ENCODE results near the gene TMEM126A.
A peak's percentile ranks its signal among the peaks of the same experiment; 100 is the strongest.
"Not testable (repeated sequence)": the region's sequence is repeated elsewhere in the genome, so short reads cannot be mapped to it uniquely, and the experiment has no call there.

Gene TMEM126A

DNA sequence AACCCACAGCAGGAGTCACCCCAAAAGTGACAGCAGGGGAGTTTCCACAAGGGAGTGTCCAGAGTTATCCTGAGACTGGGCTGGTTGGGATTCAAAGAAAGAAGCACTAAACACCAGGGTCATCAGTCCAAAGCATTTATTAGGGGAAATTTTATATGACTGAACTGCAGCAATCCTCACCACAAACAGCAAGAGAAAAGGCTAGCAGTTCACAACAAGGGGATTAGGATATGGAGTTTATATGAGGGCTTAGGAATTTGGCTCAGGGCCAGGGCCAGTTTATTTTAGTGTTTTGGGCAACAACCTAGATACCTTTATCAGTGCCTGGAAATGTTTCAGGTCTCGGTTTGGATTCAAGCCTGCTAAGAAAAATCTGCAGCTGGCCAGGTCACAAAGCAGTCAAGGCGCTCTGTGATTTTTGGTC, 4.6 kb upstream of the TMEM126A start:
- DNase-seq (ENCODE audit: low read depth), result no peak
- no peak overlapping the region for H3K4me3 ChIP-seq (ENCODE audit: low read depth, low read length)
- TF ChIP-seq, protein P1, sequence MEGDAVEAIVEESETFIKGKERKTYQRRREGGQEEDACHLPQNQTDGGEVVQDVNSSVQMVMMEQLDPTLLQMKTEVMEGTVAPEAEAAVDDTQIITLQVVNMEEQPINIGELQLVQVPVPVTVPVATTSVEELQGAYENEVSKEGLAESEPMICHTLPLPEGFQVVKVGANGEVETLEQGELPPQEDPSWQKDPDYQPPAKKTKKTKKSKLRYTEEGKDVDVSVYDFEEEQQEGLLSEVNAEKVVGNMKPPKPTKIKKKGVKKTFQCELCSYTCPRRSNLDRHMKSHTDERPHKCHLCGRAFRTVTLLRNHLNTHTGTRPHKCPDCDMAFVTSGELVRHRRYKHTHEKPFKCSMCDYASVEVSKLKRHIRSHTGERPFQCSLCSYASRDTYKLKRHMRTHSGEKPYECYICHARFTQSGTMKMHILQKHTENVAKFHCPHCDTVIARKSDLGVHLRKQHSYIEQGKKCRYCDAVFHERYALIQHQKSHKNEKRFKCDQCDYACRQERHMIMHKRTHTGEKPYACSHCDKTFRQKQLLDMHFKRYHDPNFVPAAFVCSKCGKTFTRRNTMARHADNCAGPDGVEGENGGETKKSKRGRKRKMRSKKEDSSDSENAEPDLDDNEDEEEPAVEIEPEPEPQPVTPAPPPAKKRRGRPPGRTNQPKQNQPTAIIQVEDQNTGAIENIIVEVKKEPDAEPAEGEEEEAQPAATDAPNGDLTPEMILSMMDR (IDR thresholded peaks at IDR 0.05; ENCODE audit: low read depth, low read length, missing control alignments), result no peak

DNA sequence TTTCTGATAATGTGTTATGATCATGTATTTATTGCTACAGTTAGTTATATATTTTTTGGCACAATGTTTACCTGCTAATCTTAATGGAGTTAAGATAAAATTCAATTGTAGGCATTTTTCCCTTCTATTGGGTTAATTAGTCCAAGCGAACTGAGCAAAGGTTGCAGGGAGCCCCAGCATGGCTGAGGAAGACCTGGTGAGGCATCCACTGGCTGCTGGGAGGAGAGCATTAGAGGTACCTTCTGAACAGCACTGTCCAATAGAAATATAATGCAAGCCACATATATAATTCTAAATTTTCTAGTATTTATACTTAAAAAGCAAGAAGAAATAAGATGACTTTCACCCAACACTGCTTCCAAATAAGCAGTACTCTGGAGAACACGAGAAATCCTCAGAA, 689 bp upstream of the TMEM126A start:
- TF ChIP-seq, protein P1 (IDR thresholded peaks at IDR 0.05; ENCODE audit: low read depth, low read length, missing control alignments), result no peak
- no peak for DNase-seq (ENCODE audit: low read depth)
- H3K4me3 ChIP-seq (ENCODE audit: low read depth, low read length), result peak overlapping the region; percentile 72

DNA sequence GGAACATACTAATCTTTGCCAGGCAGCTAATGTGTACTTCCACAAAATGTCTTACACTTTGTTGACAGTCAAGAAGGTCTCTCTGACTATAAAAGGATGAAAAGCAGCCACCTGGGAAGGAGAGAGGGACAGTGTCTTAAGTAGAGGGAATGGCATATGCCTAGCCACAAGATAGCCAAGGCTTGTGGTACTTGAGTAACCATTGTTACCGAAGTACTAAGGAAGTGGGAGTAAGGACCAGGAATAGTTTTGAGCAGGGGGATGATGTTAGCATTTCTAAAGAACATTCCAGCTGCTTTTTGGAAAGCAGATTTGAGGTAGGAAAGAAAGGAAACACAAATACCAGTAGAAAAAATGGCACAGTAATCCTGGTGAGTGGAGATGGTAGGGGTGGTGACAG, 3.4 kb downstream of the TMEM126A start:
- TF ChIP-seq, protein P1 (IDR thresholded peaks at IDR 0.05; ENCODE audit: low read depth, low read length, missing control alignments), result no peak
- H3K4me3 ChIP-seq (ENCODE audit: low read depth, low read length), result no peak overlapping the region
- no peak for DNase-seq (ENCODE audit: low read depth)

DNA sequence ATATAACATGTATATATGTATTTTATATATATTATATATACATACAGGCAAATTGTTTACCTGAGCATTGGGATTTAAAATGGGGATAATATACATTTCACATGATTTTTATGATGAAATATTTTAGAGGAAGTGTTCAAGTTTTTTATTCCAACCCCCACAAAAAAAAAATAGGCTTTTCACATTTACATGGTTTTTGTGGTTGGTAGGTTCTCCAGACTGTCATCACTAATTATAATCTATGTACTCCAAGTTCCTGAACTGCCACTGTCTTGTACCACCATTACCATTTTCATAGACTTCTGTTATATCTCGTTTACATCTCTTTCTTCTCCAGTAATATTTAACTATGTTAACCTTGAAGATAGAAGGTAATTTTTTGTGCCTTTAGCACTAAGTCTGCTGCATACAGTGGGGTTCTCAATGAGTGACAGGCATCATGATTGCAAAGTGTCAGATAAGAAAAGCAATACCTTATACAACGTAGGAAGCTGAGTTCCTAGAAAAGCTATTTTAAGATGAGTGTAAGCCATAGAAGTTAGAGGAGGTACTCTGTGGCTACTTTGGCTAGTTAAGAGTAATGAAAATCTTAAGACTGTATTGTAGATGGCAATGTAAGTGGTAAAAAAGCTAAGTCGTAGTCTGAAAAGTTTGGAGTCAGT, 5.2 kb downstream of the TMEM126A start:
- H3K4me3 ChIP-seq (ENCODE audit: low read depth, low read length), result no peak overlapping the region
- DNase-seq (ENCODE audit: low read depth), result no peak
- TF ChIP-seq, protein P1 (IDR thresholded peaks at IDR 0.05; ENCODE audit: low read depth, low read length, missing control alignments), result no peak

DNA sequence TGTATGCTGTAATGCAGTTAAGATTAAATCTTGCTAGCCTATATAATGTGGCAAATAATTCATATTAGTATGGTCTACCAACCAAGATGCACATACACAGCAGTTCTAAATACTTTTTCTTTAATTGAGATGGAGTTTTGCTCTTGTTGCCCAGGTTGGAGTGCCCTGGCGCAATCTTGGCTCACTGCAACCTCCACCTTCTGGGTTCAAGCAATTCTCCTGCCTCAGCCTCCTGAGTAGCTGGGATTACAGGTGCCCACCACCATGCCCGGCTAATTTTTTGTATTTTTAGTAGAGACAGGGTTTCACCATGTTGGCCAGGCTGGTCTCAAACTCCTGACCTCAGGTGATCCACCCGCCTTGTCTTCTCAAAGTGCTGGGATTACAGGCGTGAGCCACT, 6.6 kb downstream of the TMEM126A start:
- not testable (repeated sequence) for DNase-seq (ENCODE audit: low read depth); H3K4me3 ChIP-seq (ENCODE audit: low read depth, low read length)

DNA sequence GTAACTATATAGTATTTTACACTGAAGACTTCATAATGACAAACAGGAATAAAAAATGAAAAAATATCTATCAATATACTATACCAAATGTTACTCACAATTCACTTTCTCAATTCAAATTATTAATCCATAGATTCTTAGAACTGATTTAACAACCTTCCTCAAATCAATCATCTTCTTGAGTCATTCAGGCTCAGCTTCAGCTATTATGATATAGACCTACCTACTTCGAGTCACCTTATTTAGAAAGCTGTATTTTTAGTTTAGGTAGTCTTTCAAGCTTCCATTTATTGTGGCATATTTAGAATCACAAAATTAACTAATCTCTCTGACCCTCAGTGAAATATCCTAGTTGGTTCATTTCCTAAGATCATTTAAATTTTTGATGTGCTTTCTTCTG, 9.0 kb downstream of the TMEM126A start:
- TF ChIP-seq, protein P1 (IDR thresholded peaks at IDR 0.05; ENCODE audit: low read depth, low read length, missing control alignments), result no peak
- H3K4me3 ChIP-seq (ENCODE audit: low read depth, low read length), result no peak overlapping the region
- DNase-seq (ENCODE audit: low read depth), result no peak

DNA sequence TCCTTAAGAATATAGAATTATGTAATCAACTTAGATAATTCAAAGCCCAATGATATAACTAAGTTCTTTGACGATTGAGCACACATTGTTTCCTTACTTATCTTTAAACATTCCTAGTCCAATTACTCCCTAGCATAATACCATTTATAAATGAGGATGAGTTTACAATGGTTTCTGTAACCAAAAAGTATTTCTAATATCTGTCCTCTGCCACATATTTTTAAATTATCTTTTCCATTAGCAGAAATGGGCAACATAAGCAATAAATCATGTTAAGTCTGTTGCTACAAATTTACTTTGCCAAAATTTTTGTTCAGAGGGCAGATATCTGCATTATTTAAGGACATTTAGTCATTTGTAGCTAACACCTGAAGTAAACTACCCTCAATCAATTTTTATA, 10.4 kb downstream of the TMEM126A start:
- TF ChIP-seq, protein P1 (IDR thresholded peaks at IDR 0.05; ENCODE audit: low read depth, low read length, missing control alignments), result no peak
- DNase-seq (ENCODE audit: low read depth), result no peak
- H3K4me3 ChIP-seq (ENCODE audit: low read depth, low read length), result no peak overlapping the region
